Lower leg skin (tissue), 3 donors: ENCODE data around the gene GIMAP6.

Experiments used
- POLR2A ChIP-seq, 2 donors: fragments of 450-650 bp; IDR thresholded peaks; one replicate each; pipeline ENCODE4 v1.6.1; 2016 to 2017; ENCODE audit warnings: antibody characterized with exemption in 2 of 2, mild to moderate bottlenecking in 1 of 2, moderate library complexity in 1 of 2
- TF ChIP-seq, protein P1 (sequence below), 3 donors: fragments of 450-650 bp; IDR thresholded peaks; one replicate each; pipeline ENCODE4 v1.5.1; 2016; ENCODE audit warnings: antibody characterized with exemption in 3 of 3, mild to moderate bottlenecking in 3 of 3, moderate library complexity in 2 of 3

DNA sequence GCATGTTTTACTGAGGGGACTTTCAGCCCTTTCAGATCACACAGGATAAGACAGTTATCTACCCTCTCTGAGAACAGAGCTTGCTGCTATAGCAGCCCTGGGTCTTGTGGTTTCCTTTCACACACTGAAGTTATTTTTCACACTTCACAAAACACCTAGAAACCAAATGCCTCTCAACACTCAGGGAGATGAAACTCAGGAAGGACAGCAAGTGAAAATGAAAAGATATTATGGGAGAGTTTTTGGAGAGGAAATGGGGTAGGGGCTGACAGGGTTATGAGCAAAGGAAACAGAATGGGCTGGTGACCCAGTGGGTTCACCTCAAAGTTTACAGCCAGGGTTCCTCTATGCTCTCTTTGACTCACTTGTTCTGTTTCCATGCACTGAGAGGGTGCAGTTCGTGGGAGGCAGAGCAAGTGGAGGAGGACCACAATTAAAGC, 36.3 kb upstream of the GIMAP6 start:
- TF ChIP-seq, protein P1, sequence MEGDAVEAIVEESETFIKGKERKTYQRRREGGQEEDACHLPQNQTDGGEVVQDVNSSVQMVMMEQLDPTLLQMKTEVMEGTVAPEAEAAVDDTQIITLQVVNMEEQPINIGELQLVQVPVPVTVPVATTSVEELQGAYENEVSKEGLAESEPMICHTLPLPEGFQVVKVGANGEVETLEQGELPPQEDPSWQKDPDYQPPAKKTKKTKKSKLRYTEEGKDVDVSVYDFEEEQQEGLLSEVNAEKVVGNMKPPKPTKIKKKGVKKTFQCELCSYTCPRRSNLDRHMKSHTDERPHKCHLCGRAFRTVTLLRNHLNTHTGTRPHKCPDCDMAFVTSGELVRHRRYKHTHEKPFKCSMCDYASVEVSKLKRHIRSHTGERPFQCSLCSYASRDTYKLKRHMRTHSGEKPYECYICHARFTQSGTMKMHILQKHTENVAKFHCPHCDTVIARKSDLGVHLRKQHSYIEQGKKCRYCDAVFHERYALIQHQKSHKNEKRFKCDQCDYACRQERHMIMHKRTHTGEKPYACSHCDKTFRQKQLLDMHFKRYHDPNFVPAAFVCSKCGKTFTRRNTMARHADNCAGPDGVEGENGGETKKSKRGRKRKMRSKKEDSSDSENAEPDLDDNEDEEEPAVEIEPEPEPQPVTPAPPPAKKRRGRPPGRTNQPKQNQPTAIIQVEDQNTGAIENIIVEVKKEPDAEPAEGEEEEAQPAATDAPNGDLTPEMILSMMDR (IDR thresholded peaks at IDR 0.05): no peak
- TF ChIP-seq POLR2A (IDR thresholded peaks at IDR 0.05): no peak
